ENCODE results near the gene LRRC4C.

The LRRC4C gene

DNA sequence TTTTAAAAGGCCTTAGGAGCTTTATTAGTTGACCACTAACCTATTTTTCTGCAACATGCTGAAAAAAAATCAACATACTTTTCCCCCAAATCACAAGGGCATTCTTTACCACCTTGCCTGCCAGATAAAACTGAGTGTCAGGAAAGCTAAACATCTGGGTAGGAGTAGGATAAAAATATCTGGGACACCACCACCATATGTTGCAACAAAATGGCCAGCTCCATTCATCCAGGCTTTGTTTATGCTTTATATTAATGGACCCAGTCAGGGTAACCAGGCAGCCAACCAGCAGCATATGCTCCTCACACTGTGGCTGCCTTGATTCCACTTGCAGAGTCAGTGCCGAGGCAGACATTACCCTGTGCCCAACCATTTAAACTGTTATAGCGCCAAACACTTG lies 1024.5 kb downstream of the LRRC4C start:
- Histone ChIP-seq H3K79me2 (ENCODE audit: insufficient read depth, low read length) (no peaks in the 10 kb centered on the region), H3F3A (ENCODE audit: insufficient read depth, low read length) (no peaks in the 10 kb centered on the region)

DNA sequence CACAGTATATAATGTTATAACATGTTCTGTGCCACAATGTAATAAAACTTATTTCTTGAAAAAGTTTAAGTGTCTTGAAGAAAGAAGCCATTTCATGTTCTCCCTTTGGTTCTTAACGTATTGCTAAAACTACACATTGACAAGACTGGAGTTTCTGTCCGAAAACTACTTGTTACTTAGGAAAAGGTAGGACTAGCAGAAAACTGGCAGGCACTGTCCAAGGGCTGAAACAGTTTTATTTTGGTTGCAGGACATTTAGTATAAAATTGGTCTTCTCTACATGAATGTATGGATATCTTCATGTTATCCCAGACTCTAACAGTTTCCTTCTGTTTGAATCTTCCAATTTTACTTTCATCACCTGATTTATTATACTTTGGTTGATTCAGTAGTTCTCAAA lies 1027.1 kb downstream of the LRRC4C start:
- Histone ChIP-seq H3K27ac (ENCODE audit: low read depth, low read length, poor library complexity, severe bottlenecking) (no peak overlapping the region), H3K36me3 (ENCODE audit: insufficient read depth, low read length) (no peaks in the 10 kb centered on the region), H4K20me1 (ENCODE audit: insufficient read depth, low read length) (no peaks in the 10 kb centered on the region), H3K9me2 (ENCODE audit: low read depth, low read length) (no peaks in the 10 kb centered on the region), H3K9ac (ENCODE audit: low read length) (no peak overlapping the region), H3K4me1 (ENCODE audit: insufficient read depth, low read length, severe bottlenecking) (no peaks in the 10 kb centered on the region), H3K4me2 (ENCODE audit: low read length) (no peak overlapping the region), H3K9me3 (ENCODE audit: low read length) (no peaks in the 10 kb centered on the region), H3K79me2 (ENCODE audit: insufficient read depth, low read length) (no peaks in the 10 kb centered on the region), H3F3A (ENCODE audit: insufficient read depth, low read length) (no peaks in the 10 kb centered on the region), H3K4me3 (ENCODE audit: low read depth, low read length, poor library complexity, severe bottlenecking) (no peak overlapping the region), H3K27me3 (ENCODE audit: insufficient read depth, low read length) (no peaks in the 10 kb centered on the region), H2AFZ (ENCODE audit: low read length) (no peak overlapping the region)
- no peak for TF ChIP-seq EZH2 (IDR thresholded peaks at IDR 0.05; ENCODE audit: borderline replicate concordance, low read length)
- TF ChIP-seq, protein P1, sequence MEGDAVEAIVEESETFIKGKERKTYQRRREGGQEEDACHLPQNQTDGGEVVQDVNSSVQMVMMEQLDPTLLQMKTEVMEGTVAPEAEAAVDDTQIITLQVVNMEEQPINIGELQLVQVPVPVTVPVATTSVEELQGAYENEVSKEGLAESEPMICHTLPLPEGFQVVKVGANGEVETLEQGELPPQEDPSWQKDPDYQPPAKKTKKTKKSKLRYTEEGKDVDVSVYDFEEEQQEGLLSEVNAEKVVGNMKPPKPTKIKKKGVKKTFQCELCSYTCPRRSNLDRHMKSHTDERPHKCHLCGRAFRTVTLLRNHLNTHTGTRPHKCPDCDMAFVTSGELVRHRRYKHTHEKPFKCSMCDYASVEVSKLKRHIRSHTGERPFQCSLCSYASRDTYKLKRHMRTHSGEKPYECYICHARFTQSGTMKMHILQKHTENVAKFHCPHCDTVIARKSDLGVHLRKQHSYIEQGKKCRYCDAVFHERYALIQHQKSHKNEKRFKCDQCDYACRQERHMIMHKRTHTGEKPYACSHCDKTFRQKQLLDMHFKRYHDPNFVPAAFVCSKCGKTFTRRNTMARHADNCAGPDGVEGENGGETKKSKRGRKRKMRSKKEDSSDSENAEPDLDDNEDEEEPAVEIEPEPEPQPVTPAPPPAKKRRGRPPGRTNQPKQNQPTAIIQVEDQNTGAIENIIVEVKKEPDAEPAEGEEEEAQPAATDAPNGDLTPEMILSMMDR (IDR thresholded peaks at IDR 0.05; ENCODE audit: low read length) = no peak

More for the DNA sequence above, 1024.5 kb downstream of the LRRC4C start:
- H3K9me2 ChIP-seq (ENCODE audit: low read depth, low read length) = no peaks in the 10 kb centered on the region
- no peaks in the 10 kb centered on the region for H3K36me3 ChIP-seq (ENCODE audit: insufficient read depth, low read length)
- H2AFZ ChIP-seq (ENCODE audit: low read length) = no peak overlapping the region
- TF ChIP-seq, protein P1 (IDR thresholded peaks at IDR 0.05; ENCODE audit: low read length) = no peak
- TF ChIP-seq EZH2 (IDR thresholded peaks at IDR 0.05; ENCODE audit: borderline replicate concordance, low read length) = no peak
- H4K20me1 ChIP-seq (ENCODE audit: insufficient read depth, low read length) = no peaks in the 10 kb centered on the region
- no peak overlapping the region for H3K9ac ChIP-seq (ENCODE audit: low read length)
- no peaks in the 10 kb centered on the region for H3K4me1 ChIP-seq (ENCODE audit: insufficient read depth, low read length, severe bottlenecking)
- no peak overlapping the region for H3K4me2 ChIP-seq (ENCODE audit: low read length)
- no peaks in the 10 kb centered on the region for H3K9me3 ChIP-seq (ENCODE audit: low read length)
- no peak overlapping the region for H3K4me3 ChIP-seq (ENCODE audit: low read depth, low read length, poor library complexity, severe bottlenecking)
- no peaks in the 10 kb centered on the region for H3K27me3 ChIP-seq (ENCODE audit: insufficient read depth, low read length)
- H3K27ac ChIP-seq (ENCODE audit: low read depth, low read length, poor library complexity, severe bottlenecking) = no peak overlapping the region

DNA sequence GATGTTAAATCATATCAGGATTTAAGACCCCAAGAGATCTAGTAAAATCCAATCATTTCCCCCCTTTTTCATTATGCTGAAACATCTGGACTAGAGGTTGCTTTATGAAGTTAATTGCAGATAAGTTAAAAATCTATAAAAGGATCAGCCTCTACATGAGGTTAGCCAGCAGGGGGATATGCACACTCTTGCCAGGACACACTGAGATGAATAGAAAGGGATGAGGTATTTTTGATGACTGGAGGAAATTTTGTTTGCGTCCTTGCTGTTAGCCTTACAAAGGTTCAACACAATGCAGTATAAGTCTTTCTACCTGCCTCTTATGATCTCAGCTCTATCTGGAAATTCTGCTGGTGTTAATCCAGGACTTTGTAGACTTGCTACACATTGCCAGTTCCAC lies 1034.3 kb downstream of the LRRC4C start:
- no peak for TF ChIP-seq EZH2 (IDR thresholded peaks at IDR 0.05; ENCODE audit: borderline replicate concordance, low read length)
- TF ChIP-seq, protein P1 (IDR thresholded peaks at IDR 0.05; ENCODE audit: low read length) = no peak

More for the DNA sequence above, 1034.3 kb downstream of the LRRC4C start:
- H3K4me1 ChIP-seq (ENCODE audit: insufficient read depth, low read length, severe bottlenecking) = no peaks in the 10 kb centered on the region
- H2AFZ ChIP-seq (ENCODE audit: low read length) = no peak overlapping the region
- H3K79me2 ChIP-seq (ENCODE audit: insufficient read depth, low read length) = no peaks in the 10 kb centered on the region
- H3K4me2 ChIP-seq (ENCODE audit: low read length) = no peak overlapping the region
- no peaks in the 10 kb centered on the region for H4K20me1 ChIP-seq (ENCODE audit: insufficient read depth, low read length)
- H3K9me3 ChIP-seq (ENCODE audit: low read length) = no peaks in the 10 kb centered on the region
- no peaks in the 10 kb centered on the region for H3F3A ChIP-seq (ENCODE audit: insufficient read depth, low read length)
- H3K9me2 ChIP-seq (ENCODE audit: low read depth, low read length) = no peaks in the 10 kb centered on the region
- no peaks in the 10 kb centered on the region for H3K27me3 ChIP-seq (ENCODE audit: insufficient read depth, low read length)
- H3K4me3 ChIP-seq (ENCODE audit: low read depth, low read length, poor library complexity, severe bottlenecking) = no peak overlapping the region
- H3K9ac ChIP-seq (ENCODE audit: low read length) = no peak overlapping the region
- no peak overlapping the region for H3K27ac ChIP-seq (ENCODE audit: low read depth, low read length, poor library complexity, severe bottlenecking)
- H3K36me3 ChIP-seq (ENCODE audit: insufficient read depth, low read length) = no peaks in the 10 kb centered on the region

Measured in OCI-LY1 (cell line).